Fibroblast of villous mesenchyme (primary cell): ENCODE results near the gene MIA. TPM values are rescaled to one million over a fixed set of nuclear protein-coding genes. Genes with fewer than 3 reads are reported as not detected.

Experiments used
- total RNA-seq: library from RNA; depleted of rRNA; stranded (reverse); fragments of >200 nt; gene quantifications from 2 replicates; pipeline ENCODE4 v1.2.3, GENCODE V29; 2012

The MIA gene
- total RNA-seq, 1 donor: not detected

Other genes with a start within 250 kb of the MIA start
- gene SHKBP1, start 198.6 kb upstream of the MIA start, total RNA-seq: 17.7 and 20.9 TPM in 2 replicates
- 18.4 and 21.2 TPM in 2 replicates for gene LTBP4, start 174.2 kb upstream of the MIA start, total RNA-seq
- gene NUMBL, start 84.9 kb upstream of the MIA start, total RNA-seq: 13.8 and 34.1 TPM in 2 replicates
- gene COQ8B, start 58.6 kb upstream of the MIA start, total RNA-seq: 25.8 and 32.0 TPM in 2 replicates
- 14.5 and 16.8 TPM in 2 replicates for gene ITPKC, start 58.4 kb upstream of the MIA start, total RNA-seq
- gene ACTMAP, start 25.0 kb upstream of the MIA start, total RNA-seq: 0.64 and 0.86 TPM in 2 replicates
- 34.1 and 36.1 TPM in 2 replicates for gene SNRPA, start 24.3 kb upstream of the MIA start, total RNA-seq
- 12.6 and 13.4 TPM in 2 replicates for gene RAB4B, start 2.7 kb downstream of the MIA start, total RNA-seq
- gene EGLN2, start 23.7 kb downstream of the MIA start, total RNA-seq: 70.8 and 76.0 TPM in 2 replicates
- not detected in 2 replicates for gene CYP2A6, start 74.9 kb downstream of the MIA start, total RNA-seq
- not detected in 2 replicates for gene CYP2A7, start 106.7 kb downstream of the MIA start, total RNA-seq
- not detected in 2 replicates for gene CYP2B6, start 215.8 kb downstream of the MIA start, total RNA-seq